HG02759 (cell line): ENCODE results near the gene CMTM5.
"Not testable (repeated sequence)": the region's sequence is repeated elsewhere in the genome, so short reads cannot be mapped to it uniquely, and the experiment has no call there.

Source experiments
- ATAC-seq: cut with Tn5 transposase; IDR thresholded peaks from one replicate; pipeline ENCODE4 v1.9.1; 2021; ENCODE audit warnings: mild to moderate bottlenecking, moderate library complexity; ENCODE audit not compliant: unreplicated experiment

The CMTM5 gene

DNA sequence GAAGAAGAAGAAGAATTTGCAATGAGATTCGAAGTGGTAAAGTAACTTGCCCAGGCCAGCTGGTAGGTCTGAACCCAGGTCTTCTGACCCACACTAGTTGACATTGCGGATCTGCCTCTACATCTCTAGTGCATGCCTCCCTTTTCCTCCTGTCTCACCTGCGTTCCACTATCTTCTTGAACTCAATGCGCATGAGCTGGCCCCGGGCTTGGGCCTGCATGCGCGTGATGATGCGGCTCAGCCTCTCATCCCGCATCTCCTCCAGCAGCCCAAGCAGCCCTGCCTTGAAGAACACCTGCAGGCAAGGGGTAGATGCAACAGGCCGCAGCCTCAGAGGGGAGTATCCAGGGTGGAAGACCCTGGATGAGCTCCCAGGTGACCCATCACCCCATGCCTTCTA is 19.3 kb downstream of the CMTM5 start:
- no peak for ATAC-seq

DNA sequence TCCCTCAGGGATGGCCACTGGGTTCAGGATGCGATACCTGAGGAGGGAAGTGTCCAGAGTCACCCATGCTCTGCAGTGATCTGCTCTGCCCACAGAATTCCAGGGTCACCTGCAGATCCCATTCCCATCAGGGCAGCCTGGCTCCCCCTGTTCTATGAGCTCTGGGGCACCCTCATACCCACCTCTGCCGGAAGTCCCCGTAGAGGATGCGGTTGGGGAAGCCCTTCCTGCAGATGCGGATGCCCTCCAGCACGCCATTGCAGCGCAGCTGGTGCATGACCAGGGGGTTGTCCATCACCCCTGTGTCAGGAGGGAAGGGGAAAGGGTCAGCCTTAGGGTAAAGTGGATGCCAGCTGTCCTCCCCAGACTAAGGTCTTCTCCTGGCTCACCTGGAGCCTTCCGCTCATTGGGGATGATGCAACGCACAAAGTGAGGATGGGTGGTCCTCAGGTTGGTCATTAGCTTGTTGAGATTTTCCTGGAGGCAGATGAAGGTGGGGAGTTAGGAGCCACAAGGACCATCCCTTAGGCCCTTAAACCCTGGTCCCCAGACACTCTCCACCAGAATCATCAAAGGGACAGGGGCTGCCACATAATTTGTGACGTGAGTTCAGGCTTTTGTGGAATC is 20.0 kb downstream of the CMTM5 start:
- ATAC-seq, result no peak

DNA sequence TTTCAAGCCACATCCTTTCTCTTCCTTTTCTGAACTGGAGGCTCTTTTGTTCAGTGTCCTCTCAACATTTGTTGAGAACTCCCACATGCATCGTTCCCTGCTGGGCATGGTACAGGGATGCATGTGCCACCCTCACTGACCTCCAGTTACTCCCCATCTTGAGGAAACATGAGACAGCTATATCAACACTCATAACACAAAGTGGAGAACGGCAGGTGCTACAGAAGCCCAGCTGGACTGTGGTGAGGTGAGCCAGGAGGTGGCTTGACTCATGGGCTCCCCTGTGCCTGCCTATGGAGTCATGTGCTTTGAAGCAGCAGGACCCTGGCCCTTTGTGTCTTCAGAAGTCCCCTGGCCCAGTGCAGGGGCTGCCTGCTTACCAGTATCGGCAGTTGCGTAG is 21.5 kb downstream of the CMTM5 start:
- ATAC-seq, result no peak

DNA sequence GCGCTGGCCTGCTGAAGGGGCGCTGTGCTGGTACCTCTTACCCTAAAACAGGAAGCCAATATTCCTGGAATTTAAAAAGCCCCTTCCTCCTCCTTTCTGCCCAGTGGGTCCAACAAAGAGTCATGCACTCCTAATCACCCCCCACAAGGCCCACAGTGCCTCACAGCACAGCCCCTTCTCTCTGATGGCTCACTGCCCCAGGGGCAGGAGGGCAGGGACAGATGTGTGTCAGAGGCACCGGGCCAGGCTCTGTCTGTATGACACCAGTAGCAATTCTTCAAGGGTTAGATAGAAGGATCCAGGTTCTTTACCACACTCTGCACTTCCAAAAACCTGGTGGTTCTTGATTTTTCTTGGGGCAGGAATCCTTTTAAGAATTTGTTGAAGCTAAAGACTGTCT is 22.3 kb downstream of the CMTM5 start:
- ATAC-seq, result no peak

DNA sequence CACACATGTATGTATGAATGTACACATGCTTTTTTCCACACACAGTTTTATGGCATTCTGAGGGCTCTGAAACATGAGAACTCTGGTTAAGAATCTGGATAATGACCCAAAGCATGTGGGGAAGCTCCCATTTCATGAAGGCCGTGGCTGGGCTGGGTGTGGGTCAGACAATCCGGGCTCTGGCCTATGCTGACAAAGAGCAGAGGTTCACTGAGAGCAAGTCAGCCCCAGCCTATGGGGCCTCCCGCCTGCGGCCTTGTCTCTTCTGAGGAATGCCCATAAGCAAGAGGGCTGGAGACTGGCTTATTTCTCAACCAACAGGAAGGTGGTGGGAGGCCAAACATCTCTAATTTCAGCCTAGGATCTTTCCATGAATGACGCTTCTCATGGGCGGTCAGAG is 22.7 kb downstream of the CMTM5 start:
- no peak for ATAC-seq

DNA sequence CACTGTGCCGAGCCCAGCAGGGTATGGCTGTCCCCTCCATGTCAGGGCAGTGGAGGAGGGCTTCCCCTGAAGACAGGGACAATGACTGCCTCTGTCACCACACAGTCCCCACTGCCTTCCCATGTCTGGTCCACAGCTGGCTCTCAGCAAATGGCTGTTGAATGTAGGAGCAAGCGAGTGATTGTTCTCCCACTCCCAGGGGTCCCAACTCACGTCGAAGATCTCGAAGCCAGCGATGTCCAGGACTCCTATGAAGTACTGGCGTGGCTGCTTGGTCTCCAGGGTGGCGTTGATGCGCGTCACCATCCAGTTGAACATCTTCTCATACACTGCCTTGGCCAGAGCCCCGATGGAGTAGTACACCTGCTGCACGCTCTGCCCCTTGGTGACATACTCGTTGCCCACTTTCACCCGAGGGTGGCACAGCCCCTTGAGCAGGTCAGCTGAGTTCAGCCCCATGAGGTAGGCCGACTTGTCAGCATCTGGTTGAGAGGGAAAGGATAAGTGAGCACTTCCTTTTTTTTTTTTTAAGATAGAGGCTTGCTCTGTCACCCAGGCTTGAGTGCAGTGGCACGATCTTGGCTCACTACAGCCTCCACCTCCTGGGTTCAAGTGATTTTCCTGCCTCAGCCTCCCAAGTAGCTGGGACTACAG is 23.8 kb downstream of the CMTM5 start:
- not testable (repeated sequence) for ATAC-seq

DNA sequence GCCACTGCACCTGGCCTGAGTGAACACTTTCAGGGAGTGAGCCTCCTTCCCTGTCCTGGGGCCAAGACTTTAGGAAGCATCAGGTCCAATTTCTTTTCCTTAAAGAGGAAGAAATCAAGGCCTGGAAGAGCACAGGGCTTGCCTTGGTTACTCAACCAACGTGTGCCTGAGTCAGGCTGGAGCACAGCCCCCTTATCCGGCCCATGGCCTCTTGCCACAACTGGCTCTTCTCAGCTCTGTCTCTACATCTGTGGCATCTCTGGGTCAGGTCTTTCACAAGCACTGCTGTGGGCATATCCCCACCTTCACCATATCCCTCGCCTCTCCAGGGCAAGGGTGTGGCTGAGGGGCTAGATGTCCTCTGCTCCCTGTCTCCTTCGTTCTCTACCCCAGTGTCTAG is 24.4 kb downstream of the CMTM5 start:
- ATAC-seq, result no peak

DNA sequence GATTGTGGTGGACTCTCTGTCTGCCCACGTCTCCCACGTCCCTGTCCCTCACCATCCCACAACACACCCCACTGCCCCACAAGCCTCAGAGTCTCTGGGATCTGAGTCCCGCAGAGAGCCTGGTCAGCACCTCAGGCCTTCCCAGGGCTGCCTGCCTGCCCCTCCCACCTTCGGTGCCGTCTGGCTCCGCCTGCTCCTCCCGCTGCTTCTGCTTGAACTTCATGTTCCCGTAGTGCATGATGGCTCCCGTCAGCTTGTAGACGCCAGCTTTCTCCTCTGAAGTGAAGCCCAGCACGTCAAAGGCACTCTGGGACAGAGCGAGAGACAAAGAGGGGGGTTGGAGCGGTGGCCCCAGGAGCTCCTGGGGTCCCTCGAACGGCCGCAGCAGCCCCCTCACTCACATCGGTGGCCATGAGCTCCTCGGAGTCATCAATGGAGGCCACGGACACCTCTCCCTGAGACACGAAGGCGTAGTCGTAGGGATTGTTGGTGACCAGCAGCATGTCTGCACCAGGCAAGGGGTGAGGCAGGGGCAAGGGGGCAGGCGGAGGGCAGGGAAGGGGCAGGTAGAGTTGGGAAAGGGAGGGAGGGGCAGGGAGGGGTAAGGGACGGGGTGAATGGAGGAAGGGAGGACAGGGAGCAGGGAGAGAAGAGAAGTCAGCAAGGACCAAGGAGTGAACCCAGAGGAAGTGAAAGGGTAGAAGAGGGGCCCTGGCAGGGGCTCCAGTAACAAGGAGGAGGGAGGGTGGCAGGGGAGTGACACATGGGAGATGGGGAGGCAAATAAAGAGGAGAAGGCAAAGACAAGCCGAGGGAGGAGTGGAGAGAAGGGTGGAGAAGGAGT is 25.7 kb downstream of the CMTM5 start:
- no peak for ATAC-seq

DNA sequence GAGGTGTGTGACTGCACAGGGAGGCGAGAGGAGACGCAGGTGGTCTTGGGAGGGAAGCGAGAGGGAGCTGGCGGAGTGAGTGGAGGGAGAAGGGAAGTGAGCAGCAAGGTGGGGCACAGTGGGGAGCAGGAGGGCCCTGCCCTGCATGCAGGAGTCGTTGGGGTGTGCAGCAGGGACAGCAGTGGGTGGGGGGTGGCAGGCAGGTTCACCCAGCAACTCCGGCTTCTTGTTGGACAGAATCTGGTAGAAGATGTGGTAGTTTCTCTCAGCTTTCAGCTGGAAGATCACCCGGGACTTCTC is 26.2 kb downstream of the CMTM5 start:
- ATAC-seq, result no peak

DNA sequence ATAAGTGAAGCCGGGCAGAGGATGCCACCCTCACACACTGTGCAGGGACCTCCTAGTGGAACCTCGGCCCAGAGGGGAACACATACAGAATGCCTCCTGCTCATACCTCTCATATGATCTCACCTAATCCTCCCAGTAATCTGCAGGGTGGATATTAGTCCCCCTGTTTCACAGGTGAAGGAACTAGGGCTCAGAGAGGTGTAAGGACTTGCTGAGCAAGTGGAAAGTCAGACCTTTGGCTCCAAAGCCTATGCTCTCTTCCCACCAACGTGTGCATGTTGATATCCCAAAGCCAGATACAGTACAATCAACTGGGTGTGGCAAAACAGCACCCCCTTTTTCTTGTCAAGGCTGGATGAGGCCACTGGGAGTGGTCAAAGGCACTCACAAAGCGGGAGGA is 27.1 kb downstream of the CMTM5 start:
- no peak for ATAC-seq

DNA sequence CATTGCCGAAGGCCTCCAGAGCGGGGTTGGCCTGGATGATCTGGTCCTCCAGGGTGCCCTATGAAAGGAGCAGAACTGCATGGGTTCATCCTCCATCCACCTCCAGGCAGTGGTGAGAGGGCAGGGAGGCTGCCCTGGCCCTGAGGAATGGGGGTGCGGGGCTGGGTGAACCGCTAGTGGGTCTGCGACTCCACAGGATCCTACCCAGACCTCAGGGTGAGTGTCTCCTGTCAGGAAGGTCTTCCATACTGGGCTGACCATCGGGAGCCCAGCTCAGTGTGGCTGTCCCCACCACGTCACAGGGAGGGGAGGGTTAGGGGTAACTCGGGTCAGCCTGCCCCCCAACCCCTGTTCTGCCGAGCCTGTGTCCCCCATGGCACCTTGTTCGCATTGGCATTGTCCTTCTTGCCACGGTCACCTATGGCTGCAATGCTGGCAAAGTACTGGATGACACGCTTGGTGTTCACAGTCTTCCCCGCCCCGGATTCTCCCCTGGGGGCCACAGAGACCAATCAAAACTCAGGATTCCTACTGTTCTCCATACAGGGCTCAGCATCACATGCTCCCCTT is 27.6 kb downstream of the CMTM5 start:
- ATAC-seq, result no peak

DNA sequence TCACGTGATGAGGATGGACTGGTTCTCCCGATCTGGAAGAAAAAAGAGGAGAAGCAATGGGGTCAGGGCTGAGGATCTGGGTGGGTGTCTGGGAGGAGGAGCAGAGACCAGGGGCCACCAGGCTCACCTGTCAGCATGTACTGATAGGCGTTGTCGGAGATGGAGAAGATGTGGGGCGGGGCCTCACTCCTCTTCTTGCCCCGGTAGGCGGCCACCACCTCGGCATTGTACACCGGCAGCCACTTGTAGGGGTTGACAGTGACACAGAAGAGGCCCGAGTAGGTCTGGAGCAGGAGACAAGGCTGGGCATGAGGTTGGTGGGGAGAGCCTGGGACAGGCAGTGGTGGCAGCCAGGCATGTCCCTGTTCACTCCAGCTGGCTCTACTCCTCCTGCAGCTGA is 28.2 kb downstream of the CMTM5 start:
- ATAC-seq, result no peak

DNA sequence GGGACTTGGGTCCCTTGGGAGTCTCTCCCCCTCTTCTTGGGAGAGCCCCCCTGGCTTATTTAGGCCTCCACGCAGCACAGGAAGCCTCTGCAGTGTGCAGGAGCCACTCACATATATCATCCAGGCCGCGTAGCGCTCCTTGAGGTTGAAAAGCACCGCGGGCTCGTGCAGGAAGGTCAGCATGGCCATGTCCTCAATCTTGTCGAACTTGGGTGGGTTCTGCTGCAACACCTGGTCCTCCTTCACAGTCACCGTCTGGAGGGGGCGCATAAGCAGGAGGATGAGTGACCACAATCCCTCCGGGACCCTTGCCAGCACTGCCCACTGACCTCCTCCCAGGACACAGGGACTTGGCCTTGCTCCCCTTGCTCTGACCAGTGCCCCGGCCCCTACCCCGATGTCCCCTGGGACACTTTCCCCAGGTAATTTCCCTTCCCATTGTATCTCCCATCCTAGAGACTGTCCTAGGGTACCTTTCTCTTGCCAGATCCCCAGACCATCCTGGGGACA is 28.7 kb downstream of the CMTM5 start:
- no peak for ATAC-seq

DNA sequence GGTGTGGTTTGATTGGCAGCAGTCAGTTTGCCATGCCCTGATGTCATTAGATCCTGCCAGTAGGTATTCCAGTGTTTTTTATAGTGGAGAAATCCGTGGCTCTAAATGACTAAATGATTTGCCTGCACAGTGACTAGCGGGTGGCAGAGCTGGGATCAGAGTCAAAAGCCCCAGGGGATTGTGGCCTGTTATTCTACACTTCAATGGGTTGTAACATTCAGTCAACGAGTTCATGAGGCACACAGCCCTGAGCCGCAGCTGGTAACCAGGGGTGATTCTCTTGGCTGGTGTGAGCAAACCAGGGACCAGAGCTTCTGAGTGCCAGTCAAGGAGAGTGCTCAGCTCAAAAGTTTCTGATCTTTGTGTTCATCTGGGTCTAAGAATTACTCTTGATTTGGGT is 29.4 kb downstream of the CMTM5 start:
- no peak for ATAC-seq

DNA sequence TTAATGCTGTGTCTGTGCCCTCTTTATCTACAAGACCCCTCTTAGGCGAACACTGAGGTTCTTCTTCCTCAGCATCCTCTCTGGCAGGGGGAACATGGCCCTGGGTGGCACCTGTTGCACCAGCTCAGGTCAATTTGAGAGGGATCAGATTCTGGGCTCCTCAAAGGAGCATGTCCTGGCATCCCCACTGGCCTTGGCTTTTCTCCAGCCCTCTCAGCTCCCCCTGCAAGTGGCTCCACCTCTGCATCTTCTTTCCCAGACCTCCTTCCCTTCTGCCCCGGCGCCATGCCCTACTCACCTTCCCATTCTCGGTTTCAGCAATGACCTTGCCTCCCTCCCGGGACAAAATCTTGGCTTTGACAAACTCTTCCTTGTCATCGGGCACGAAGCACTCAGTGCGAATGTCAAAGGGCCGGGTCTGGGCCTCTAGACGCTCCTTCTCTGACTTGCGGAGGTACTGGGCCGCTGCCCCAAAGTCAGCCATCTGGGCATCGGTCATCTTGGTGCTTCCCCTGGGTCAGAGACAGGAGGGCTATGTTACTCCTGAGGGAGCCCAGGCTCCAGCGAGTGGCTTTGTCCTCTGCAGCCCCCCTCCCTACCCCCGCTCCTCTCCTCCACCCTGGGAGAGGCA is 30.0 kb downstream of the CMTM5 start:
- ATAC-seq, result no peak

DNA sequence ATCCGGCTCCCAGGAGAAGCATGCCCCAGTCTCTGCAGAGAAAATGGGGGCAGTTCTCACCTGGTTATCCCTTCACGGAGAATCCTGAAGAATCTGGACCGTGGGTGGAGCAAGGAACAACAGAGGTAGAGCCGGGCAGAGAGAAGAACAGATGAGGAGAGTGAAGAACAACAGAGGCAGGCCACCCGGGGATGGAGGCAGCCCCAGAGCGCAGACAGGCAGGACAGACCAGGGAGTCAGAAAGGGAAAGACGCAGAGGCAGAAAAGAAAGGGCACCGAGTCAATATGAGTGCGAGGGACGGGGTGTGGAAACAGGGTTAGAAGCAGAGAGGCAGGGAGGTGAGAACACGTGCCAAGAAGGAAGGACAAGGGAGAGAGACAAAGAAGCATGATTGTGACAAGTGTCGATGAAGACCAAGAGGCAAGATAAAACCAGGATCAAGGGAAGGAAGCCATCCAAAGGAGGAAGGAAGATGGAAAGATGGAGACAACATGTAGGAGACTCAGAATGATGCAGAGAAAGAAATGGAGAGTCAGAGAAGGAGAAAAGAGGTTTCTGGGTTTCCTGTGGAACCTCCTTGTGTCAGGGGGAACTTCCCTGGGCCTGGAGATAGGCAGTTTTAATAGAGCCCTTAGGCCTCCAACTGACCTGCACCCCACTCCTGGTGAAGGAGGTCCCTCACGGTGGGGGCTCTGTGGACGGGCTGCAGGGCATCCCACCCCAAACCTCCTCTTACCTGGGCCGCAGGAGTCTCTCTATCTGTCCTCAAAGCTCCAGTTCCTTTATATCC is 30.9 kb downstream of the CMTM5 start, which contains the start of gene MYH6:
MYH6 (minus strand) TSS at position 758 of the 791 bp plus-strand sequence. CDS start 1,050 bp downstream, outside the sequence.
- no peak for ATAC-seq

DNA sequence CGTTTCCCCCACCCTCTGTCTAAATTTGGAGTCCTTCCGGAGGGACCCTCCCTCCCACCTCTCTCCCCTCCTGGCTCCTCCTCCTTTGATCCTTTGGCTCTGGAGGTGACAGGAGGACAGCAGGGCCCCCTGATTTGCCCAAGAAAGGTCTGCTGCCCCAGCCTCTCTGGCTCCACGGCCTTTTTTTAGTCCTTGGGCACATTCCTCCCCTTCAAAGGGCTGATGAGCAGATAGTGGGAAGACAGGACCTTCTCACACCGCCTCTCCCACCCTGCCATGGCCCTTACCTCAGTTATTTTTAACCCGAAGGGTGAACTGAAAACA is 31.4 kb downstream of the CMTM5 start:
- ATAC-seq, result no peak

DNA sequence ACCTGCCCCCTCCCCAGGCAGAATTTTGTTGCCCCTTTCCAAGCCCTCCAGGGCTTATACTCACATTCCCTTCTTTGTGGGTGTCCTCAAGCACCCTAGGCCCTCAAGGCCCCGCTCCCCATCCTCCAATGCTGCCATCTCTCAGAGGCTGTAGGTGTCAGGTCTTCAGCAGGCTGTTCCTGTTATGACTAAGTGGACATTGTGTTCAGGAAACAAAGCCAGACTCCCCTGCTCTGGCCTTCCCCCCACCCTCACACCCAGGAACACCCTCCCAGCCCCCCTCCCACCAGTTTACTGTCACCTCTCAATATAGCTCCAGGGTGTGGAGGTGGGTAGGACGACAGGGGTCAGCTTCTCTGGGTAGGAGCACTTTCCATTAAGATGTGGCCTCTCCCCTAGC is 32.6 kb downstream of the CMTM5 start:
- no peak for ATAC-seq

DNA sequence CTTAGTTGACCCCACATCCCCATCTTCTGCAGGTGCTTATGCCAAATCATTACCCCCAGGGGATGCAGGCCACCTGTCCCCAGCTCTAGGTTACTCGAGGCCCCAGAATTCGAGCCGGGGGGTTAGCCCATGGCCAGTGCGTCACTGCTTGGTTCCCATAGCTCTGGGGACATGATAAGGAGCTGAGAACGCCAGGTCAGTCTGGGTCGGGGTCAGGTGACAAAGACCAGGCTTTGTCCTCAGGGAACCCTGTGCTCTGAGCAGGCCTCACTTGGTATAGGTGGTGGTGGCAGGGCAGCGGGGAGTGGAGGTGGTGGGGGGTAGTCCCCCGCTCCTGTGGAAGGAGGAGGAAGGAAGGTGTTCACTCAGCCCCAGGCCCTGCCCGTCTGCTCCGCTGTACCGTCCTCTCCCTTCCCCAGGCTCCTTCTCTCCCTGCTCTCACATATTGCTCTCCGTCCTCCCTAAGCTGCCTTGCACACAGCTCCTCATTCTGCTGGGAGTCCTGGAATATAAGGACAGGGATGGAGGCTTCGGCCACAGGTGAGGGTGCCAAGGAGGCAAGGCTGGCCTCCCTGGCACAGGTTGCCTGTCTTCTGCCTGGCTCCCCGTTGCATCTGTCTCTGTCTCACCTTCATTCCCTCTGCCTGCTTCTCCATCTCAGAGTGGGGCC is 33.3 kb downstream of the CMTM5 start:
- no peak for ATAC-seq
